Measurements from ENCODE around the gene COASY. TPM values are rescaled to one million over a fixed set of nuclear protein-coding genes. Genes with fewer than 3 reads are reported as not detected.

COASY gene
- total and polyA plus RNA-seq, 4 donors: 18.2 to 78.1 (median 51.7) TPM

GRCh38 chr17:42543190-42544079 is 18.5 kb upstream of the COASY start:
- peak overlapping the region; percentile 80 to 85 for H3K27ac ChIP-seq (ENCODE audit: low read depth in 1 of 2, low read length in 2 of 2)
- DNase-seq (ENCODE audit: low spot score): no peak
- H3K9me3 ChIP-seq (ENCODE audit: control insufficient read depth in 4 of 4, low read length in 3 of 4): no peaks in the 10 kb centered on the region
- H3K4me3 ChIP-seq (ENCODE audit: low read depth in 1 of 3, low read length in 3 of 3): no peak overlapping the region
- H3K4me1 ChIP-seq (ENCODE audit: control insufficient read depth in 4 of 4, insufficient read depth in 4 of 4, low read length in 3 of 4): peaks cover 7 to 29% (median 24%) of the 10 kb centered on the region in 4 donors
- no peak overlapping the region for H3K9ac ChIP-seq (ENCODE audit: low read depth in 1 of 2, low read length in 2 of 2)
- TF ChIP-seq, protein P1, sequence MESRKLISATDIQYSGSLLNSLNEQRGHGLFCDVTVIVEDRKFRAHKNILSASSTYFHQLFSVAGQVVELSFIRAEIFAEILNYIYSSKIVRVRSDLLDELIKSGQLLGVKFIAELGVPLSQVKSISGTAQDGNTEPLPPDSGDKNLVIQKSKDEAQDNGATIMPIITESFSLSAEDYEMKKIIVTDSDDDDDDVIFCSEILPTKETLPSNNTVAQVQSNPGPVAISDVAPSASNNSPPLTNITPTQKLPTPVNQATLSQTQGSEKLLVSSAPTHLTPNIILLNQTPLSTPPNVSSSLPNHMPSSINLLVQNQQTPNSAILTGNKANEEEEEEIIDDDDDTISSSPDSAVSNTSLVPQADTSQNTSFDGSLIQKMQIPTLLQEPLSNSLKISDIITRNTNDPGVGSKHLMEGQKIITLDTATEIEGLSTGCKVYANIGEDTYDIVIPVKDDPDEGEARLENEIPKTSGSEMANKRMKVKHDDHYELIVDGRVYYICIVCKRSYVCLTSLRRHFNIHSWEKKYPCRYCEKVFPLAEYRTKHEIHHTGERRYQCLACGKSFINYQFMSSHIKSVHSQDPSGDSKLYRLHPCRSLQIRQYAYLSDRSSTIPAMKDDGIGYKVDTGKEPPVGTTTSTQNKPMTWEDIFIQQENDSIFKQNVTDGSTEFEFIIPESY (IDR thresholded peaks at IDR 0.05): no peak
- no peak for TF ChIP-seq EGR1 (IDR thresholded peaks at IDR 0.05; ENCODE audit: low read depth in 2 of 2)
- TF ChIP-seq YY1 (IDR thresholded peaks at IDR 0.05): no peak
- no peak for TF ChIP-seq JUND (IDR thresholded peaks at IDR 0.05)
- TF ChIP-seq FOXA1 (IDR thresholded peaks at IDR 0.05): no peak
- TF ChIP-seq RAD21 (IDR thresholded peaks at IDR 0.05): no peak
- no peak for TF ChIP-seq SP1 (IDR thresholded peaks at IDR 0.05)
- TF ChIP-seq, protein P2, sequence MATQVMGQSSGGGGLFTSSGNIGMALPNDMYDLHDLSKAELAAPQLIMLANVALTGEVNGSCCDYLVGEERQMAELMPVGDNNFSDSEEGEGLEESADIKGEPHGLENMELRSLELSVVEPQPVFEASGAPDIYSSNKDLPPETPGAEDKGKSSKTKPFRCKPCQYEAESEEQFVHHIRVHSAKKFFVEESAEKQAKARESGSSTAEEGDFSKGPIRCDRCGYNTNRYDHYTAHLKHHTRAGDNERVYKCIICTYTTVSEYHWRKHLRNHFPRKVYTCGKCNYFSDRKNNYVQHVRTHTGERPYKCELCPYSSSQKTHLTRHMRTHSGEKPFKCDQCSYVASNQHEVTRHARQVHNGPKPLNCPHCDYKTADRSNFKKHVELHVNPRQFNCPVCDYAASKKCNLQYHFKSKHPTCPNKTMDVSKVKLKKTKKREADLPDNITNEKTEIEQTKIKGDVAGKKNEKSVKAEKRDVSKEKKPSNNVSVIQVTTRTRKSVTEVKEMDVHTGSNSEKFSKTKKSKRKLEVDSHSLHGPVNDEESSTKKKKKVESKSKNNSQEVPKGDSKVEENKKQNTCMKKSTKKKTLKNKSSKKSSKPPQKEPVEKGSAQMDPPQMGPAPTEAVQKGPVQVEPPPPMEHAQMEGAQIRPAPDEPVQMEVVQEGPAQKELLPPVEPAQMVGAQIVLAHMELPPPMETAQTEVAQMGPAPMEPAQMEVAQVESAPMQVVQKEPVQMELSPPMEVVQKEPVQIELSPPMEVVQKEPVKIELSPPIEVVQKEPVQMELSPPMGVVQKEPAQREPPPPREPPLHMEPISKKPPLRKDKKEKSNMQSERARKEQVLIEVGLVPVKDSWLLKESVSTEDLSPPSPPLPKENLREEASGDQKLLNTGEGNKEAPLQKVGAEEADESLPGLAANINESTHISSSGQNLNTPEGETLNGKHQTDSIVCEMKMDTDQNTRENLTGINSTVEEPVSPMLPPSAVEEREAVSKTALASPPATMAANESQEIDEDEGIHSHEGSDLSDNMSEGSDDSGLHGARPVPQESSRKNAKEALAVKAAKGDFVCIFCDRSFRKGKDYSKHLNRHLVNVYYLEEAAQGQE (IDR thresholded peaks at IDR 0.05): no peak
- no peak for TF ChIP-seq GABPA (IDR thresholded peaks at IDR 0.05 in 1 of 2, conservative IDR thresholded peaks at IDR 0.05 in 1 of 2)
- no peak for TF ChIP-seq NR2F2 (IDR thresholded peaks at IDR 0.05)
- TF ChIP-seq, protein P3, sequence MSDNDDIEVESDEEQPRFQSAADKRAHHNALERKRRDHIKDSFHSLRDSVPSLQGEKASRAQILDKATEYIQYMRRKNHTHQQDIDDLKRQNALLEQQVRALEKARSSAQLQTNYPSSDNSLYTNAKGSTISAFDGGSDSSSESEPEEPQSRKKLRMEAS (IDR thresholded peaks at IDR 0.05): no peak
- TF ChIP-seq RXRA (IDR thresholded peaks at IDR 0.05): no peak
- TF ChIP-seq FOXA2 (IDR thresholded peaks at IDR 0.05): no peak
- no peak for TF ChIP-seq HNF4G (IDR thresholded peaks at IDR 0.05)
- TF ChIP-seq ATF3 (IDR thresholded peaks at IDR 0.05): no peak
- TF ChIP-seq HNF4A (conservative IDR thresholded peaks at IDR 0.05): no peak
- TF ChIP-seq CTCF (IDR thresholded peaks at IDR 0.05; ENCODE audit: low read depth, low read length, missing input control): no peak
- TF ChIP-seq TAF1 (conservative IDR thresholded peaks at IDR 0.05): no peak
- WGBS: 94% methylated on average over 39 of the region's 39 CpGs
- no peaks in the 10 kb centered on the region for H3K27me3 ChIP-seq (ENCODE audit: control insufficient read depth in 4 of 4, insufficient read depth in 4 of 4, low read length in 3 of 4)
- peaks cover 6 to 20% (median 12%) of the 10 kb centered on the region in 4 donors for H3K36me3 ChIP-seq (ENCODE audit: control insufficient read depth in 4 of 4, insufficient read depth in 3 of 4, low read depth in 1 of 4, low read length in 3 of 4)
